Forelimb muscle (tissue), 1 donor: ENCODE results near the gene WHAMM. TPM values are rescaled to one million over a fixed set of nuclear protein-coding genes. Genes with fewer than 3 reads are reported as not detected.
"Not testable (repeated sequence)": the region's sequence is repeated elsewhere in the genome, so short reads cannot be mapped to it uniquely, and the experiment has no call there.

Source experiments
- DNase-seq: peaks from one replicate; pipeline ENCODE4 v3.0.0-alpha.2; 2013; ENCODE audit warnings: low read depth
- polyA plus RNA-seq: library from polyadenylated mRNA; unstranded; fragments of 120-200 nt; gene quantifications from one replicate; pipeline ENCODE4 v1.2.1, GENCODE V29; 2013; ENCODE audit not compliant: insufficient read length

WHAMM gene
- polyA plus RNA-seq, 1 donor, result 11.4 TPM

DNA sequence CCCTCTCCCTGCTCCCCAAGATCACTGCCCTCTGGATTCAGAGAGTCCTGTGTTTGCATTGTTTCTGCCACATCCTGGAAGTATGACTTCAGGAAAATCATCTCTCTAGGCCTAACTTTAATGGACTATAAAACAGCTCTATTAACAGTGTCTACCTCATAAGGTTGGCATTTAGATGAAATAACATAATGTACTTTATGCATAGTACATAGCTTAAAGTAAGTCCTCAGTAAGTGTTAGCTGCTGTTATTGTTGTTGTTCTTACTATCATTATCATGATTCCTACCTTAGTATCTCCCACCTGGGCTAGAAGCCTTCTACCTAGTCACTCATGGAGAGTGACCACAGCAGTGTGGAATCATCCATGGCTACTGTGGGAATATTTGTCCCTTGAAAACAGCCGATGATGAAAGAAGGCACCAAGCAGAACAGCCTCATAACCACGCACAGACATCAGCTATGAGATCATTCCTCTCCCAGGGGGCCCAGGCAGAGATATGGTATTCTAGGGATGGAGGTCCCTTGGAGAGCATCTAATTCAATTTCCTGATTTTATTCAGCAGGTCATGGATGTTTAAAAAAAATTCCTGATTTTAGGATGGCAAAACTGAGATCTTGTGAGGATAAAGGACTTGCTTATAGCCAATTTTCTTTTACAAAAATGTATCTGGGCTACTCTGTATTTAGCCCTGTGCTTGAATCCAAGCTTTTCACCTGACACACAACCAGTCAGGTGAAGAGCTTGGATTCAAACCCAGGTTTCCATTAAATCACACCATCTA is 5.4 kb upstream of the WHAMM start:
- no peak for DNase-seq

DNA sequence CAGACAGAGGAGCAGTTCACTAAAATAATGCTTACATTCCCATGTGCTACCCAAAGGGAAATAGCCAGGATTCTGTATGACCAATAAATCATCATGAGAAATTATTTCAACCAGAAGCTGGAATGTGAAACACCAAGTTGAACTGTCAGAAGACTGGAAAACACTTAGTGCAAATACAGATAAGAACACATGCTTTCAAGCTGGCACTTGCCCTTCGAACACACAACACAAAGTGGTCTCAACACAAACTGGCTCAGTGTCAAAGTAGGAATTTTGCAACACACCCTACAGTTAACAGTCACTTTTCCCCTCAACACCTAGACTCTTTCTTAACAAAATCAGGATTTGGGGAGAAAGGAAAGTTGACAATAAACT is 4.9 kb upstream of the WHAMM start:
- no peak for DNase-seq

DNA sequence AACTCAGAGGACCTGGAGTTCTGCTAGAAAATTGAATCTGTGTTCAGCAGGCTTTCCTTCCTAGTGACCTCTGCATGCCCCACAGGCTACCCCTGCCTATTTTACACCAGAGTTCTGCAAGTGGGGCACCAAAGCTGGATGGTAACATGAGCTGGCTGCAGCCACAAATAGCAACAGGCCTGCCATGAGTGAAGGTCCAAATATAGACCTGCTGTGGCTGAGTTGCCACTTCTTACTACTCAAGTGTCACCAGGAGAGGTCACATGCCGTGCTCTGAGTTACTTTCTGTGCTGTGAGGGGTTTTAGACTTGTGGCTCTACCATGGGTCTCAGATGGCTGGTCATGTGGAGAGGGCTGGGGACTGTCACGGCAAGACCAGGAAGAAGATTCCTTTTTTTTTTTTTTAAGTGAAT is 3.4 kb upstream of the WHAMM start, which contains the start of gene FSD2:
Gene FSD2 (minus strand): TSS at position 76 of the 413 bp plus-strand sequence. CDS start 18,679 bp downstream, outside the sequence.
- DNase-seq, result no peak

- DNase-seq, result no peak
These were observed 1.4 kb upstream of the WHAMM start for GRCh38 chr15:82807920-82808633.

- no peak for DNase-seq
These were observed 790 bp upstream of the WHAMM start for GRCh38 chr15:82808634-82809041.

- DNase-seq, result no peak
These were observed 847 bp downstream of the WHAMM start for GRCh38 chr15:82810061-82810889.

- no peak for DNase-seq
These were observed 1.5 kb downstream of the WHAMM start for GRCh38 chr15:82810890-82811426.

DNA sequence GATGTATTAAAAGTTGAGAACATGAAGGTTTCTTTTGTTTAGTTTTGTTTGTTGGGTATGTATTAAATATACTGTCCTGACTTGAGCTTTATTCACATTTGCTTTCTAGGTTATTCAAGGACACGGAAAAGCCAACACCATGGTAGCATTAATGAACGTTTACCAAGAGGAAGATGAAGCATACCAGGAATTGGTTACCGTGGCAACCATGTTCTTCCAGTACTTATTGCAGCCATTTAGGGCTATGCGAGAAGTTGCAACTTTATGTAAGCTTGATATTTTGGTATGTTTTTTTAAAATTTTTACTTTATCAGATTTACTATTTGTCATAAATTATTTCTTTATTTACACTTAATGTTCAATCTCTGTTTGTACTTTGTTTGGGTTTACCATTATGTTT is 3.6 kb downstream of the WHAMM start:
- no peak for DNase-seq

DNA sequence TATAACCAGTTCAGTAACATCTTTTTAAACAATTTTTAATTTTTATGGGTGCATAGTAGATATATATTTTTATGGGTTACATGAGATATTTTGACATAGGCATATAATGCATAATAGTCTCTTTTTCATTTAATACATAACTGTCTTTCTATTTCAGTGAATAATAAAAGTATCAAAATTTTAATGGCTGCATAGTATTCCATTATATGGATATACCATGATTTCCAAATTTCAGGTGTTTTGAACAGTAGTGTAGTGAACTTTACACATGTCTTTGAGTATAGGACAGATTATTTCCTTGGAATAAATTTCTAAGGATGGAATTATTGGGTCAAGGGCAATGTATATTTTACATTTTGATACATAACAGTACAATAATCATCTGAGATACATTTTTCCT is 10.7 kb downstream of the WHAMM start:
- DNase-seq, result no peak

- not testable (repeated sequence) for DNase-seq
These were observed 12.0 kb downstream of the WHAMM start for GRCh38 chr15:82821396-82821795.

- DNase-seq, result not testable (repeated sequence)
These were observed 12.4 kb downstream of the WHAMM start for GRCh38 chr15:82821851-82822250.

GRCh38 chr15:82823049-82823448 is 13.6 kb downstream of the WHAMM start:
- DNase-seq, result no peak

DNA sequence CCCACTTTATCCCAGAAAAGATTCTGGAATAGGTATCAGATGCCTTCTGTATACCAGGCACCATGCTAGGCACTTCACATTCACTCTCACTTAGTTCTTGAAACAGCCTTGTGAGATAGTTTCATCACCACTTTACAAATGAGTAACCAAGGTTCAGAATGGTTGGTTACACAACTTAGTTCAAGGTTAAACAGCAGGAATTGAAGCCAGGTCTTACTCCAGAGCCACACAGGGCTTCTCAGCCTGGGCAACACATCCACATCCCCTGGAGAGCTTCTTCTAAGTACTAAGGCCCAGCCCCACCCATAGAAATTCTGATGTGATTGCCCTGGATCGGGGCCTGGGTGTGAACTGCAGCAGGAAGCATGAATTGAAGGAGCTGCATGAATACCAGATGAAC is 18.6 kb downstream of the WHAMM start:
- DNase-seq, result no peak

DNA sequence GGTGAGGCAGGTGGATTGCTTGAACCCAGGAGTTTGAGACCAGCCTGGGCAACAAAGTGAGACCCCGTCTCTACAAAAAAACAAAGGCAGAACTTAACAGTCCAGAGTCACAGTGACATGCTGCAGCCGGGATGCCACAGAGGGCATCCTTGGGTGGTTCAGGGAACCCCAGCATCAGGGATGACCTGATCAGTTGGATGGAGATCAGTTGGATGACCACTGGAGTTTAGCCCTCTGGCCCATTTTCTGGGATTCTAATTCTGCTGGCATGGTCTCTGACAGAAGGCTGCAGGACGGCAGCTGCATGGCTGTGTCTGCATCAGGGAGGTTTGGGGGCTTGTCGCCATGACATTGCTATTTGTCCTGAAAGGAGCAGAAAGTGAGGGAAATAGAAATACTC is 19.8 kb downstream of the WHAMM start:
- no peak for DNase-seq

- no peak for DNase-seq
These were observed 21.2 kb downstream of the WHAMM start for GRCh38 chr15:82830427-82831173.

DNA sequence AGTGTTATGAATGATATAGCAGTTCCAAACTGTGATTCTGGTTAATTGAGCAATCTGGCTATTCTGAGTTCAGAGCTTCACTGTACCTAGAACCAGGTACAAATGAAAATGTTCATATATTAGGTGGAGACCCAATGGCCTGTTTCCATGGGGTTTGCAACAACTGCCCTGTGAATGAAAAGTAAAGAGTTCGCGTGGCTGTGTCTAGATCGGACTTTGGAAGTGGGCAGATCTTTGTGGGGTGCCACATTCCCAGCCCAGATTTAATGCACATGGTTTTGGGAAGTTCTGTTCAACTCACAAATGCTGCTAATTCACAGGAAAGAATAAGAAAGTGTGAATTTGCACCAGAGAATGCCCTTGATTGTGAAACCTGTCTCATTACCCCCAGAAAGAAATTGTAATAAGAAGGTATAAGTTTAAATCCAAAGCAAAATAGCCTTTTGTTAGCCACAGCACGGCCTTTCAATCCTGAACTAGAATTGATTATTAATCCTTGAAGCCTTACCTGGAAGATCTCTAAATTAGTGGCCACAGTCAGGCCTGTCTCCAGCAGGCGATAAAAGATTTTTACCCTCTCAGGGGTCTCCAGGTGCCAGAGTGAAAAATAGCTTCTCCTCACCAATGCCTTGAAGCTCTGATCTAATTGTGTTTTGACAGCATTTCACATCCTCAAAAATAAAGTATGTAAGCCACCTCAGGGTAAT is 22.6 kb downstream of the WHAMM start:
- no peak for DNase-seq

GRCh38 chr15:82832601-82833361 is 23.4 kb downstream of the WHAMM start:
- DNase-seq, result no peak

- DNase-seq, result no peak
These were observed 23.9 kb downstream of the WHAMM start for GRCh38 chr15:82833362-82833682.

GRCh38 chr15:82835391-82835917 is 26.0 kb downstream of the WHAMM start:
- DNase-seq, result no peak
